GM18870 (cell line): ENCODE measurements around the gene CFAP65.

Experiments
- ATAC-seq: cut with Tn5 transposase; IDR thresholded peaks from one replicate; pipeline ENCODE4 v1.9.1; 2021; ENCODE audit warnings: moderate library complexity; ENCODE audit not compliant: unreplicated experiment

CFAP65 gene

GRCh38 chr2:219017201-219017931 is 23.9 kb downstream of the CFAP65 start:
- no peak for ATAC-seq

DNA sequence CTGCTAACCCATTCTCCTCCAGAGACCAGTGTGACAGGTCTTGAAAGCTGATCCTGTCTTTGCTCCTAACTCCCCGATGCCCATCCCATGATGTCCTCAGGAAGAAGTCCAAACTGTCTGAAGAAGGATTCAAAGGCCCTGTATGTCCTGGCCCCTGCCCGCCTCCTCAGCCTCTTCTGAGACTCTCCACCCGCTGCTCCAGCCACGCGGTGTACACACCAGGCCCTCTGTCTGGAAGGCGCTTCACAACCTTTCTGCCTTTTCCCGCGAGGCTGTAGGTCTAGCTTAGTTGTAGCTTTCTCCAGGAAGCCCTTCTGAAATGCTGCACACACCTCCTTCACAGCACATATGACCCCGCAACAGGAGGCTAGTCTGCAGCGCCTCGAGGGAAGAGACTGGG is 24.6 kb downstream of the CFAP65 start:
- no peak for ATAC-seq

GRCh38 chr2:219010873-219011272 is 30.4 kb downstream of the CFAP65 start:
- ATAC-seq, result no peak

DNA sequence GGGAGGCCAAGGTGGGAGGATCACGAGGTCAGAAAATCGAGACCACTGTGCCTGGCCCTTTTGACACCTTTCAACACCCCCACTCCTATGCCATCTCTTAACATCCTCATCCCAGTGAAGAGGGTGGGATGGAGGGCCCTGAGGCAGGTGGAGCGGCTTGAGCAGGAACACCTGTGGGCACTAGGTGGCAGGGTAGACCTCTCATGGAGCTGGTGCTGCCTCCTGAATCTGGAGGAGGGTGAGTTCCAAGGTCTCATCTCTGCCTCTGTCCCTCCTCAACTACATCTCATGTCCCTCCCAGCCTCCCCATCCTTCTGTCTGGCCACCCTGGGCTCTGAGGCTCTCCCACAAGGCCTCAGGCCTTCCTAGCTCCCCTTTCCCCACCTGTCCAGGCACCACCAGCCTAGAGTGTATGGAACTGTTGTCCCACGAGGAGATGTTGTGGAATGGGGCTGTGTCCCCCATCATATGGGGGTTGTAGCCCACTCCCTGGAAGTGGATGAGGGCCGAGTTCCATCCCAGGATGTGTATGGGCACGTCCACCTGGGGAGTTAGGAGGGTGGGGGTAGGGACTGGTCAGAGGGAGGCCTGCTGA is 31.1 kb downstream of the CFAP65 start:
- ATAC-seq, result no peak

DNA sequence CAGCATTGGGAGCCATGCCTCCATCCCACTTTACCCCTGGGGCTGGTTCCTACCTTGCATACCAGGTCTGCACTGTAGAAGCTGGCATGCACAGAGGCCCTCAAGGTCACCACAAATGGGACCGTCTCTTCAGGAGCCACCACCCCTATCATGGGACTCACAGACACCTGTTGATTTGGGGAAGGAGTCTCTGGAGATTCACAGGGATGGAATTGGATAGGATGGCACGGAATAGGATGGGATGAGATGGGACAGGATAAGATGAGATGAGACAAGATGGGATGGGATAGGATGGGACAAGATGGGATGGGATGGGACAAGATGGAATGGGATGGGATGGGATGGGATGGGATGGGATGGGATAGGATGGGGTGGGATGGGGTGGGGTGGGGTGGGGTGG is 32.0 kb downstream of the CFAP65 start:
- ATAC-seq, result no peak

DNA sequence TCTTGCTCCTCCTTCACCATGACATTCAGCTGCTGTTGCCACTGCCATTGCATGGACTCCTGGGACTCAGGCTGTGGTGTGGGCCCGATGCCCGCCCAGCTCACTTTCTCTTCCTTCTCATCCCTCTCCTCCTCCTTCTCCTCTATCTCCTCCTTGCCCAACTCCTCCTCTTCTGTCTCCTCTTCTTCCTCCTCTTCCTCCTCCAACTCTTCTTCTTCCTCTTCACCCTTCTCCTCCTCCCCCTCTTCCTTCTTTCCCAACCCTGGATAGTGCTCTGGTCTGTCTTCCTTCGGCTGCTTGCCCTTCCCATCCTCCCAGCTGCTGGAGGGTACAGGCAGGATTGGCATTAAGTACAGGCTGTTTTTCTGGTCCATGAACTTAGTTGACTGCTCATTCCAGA is 37.3 kb downstream of the CFAP65 start:
- ATAC-seq, result no peak

DNA sequence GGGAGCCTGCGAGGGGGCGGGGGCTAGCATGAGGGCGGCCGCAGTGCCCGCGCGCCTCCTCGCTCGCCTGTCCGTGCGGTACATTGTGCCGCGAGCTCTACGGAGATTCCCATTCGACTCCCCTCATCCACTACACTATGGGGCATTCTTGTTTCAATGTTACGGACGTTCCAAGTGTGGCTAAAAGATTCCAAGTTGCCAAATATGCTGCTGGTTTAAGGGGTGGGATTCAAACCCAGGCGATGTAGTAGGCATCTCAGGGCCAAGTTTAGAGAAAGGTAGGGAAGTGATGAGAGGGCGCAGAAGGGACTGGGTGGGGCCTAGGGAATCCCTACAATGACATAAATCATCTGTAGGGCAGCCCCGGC is 38.1 kb downstream of the CFAP65 start:
- ATAC-seq, result no peak

- no peak for ATAC-seq
Measured at GRCh38 chr2:219002395-219003266, 38.7 kb downstream of the CFAP65 start.

DNA sequence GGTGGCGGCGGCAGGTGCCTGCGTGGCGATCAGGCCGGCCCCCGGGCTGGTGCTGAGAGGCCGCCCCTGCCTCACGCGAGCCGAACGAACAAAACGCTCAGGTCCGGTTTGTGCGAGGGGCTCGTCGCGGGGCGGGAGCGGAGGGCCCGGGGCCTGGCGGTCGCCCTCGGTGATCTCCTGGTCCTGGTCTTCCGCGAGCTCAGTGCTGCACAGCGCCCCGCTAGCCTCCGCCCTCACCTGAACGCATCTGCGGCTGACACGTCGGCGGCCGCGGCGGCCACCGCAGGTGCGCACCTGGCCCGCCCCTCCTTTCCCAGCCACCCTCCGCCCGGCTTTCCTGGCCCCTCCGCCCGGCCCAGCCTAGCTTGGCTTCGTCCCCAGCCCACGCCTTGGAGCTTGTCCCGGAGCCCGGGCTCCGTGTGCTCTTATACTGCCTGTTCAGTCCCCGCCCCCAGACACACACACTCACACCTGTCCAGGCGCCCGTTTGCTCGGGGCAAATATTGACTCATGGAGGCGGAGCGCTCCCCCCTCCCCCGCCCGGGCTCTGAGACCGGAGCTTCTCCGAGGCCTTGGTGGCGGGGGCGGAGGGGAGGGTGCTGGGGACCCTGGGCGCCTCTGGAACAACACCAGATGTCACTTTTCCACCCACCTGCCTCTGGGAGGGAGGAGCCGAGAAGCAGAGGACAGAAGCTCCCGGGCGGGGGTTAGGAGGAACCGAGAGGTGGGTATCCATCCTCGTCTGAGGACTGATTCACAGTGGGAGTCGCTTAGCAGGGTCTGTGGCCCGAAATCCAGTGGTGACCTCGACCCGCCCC is 39.5 kb downstream of the CFAP65 start:
- no peak for ATAC-seq

- no peak for ATAC-seq
Measured at GRCh38 chr2:219001100-219001576, 40.2 kb downstream of the CFAP65 start.

GRCh38 chr2:219000569-219000960 is 40.8 kb downstream of the CFAP65 start:
- ATAC-seq, result no peak

GRCh38 chr2:218999881-219000568 is 41.3 kb downstream of the CFAP65 start:
- ATAC-seq, result no peak

DNA sequence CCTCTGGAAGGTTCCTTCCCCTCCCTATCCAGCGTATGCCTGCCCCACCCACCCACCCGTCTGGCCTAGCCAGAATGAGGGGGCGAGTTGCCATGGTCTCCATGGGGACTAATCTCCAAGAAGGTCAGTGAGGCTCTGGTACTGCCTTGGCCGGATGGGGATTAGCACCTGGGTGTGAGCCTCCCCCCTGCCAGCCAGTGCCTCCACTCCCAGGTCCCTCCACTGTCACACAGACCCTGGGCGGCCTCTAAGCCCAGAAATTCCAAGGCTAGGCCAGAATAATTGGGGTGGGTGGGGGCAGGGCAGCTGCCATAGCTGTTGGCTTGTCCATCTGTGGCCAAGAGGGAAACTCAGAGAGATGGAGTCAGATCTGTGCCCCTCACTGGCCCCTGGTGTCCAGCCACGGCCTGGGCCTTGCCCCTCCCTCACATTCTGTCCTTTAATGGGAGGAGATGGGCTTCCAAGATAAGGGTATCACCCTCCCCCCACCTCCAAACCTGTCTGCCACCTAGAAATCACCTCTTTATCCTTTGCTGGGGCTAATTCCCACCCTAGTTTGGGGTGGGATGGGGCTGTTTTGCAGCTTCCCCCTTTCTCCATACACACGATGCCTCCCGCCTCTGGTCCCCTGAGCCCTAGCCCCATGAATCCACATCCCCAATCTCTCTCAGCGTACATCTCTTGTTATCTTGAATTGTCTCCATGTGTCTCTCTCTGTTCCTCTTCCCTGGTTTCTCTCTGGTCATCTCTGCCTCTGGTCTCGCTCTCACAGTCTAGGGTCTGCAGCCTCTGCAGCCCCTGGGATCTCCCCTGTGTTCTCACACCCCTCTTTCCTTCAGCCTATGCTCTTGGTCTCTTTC is 42.1 kb downstream of the CFAP65 start:
- no peak for ATAC-seq

GRCh38 chr2:218998414-218999002 is 42.8 kb downstream of the CFAP65 start:
- ATAC-seq, result no peak

DNA sequence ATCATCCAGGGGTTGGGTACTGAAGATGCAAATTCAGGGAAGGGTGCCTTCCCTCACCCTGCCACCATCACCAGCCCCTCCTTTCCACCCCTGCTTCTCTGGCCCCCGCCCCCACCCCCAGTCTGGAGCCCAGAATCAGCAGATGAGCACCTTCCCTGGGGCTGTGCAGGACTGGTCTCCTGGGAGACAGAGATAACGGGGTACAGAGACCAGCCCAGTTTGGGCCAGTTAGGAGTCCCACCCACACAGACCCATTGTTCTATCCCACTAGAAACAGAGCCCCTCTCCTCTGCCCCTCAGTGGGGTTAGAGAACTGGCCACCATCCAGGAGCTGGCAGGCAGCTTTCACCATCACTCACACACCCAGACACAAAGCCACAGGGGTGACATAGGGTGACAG is 43.6 kb downstream of the CFAP65 start:
- ATAC-seq, result no peak

- ATAC-seq, result no peak
Measured at GRCh38 chr2:218996937-218997336, 44.4 kb downstream of the CFAP65 start.

- ATAC-seq, result no peak
Measured at GRCh38 chr2:218995972-218996711, 45.2 kb downstream of the CFAP65 start.

DNA sequence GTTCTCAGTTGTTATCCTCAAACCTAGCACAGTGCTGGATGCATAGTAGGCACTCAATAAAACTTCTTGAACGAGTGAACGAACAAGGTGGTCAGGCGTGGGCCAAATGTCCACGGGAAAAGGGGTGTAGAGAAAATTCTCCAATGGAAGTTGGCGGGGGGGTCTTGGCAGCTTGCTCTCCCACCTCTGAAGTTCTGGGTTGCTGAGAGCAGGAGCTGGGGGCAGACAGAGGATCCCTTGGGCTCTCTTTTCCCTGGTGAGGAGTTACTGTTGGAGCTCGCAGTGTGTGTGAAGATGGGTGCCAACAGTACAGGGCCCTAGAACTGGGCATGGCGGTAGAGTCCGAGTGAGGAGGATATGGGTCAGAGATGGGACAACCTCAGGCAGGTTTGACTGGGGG is 45.8 kb downstream of the CFAP65 start:
- ATAC-seq, result no peak
